OCI-LY7 (cell line): Measurements from ENCODE around the gene POF1B.

Source experiments
- CTCF ChIP-seq: fragments of 200-600 bp; sonication (generic); conservative IDR thresholded peaks from 2 replicates; pipeline ENCODE4 v1.5.1; 2014; ENCODE audit warnings: mild to moderate bottlenecking, antibody characterized with exemption, low read length, moderate library complexity, mixed read lengths
- EZH2phosphoT487 ChIP-seq: fragments of 200-600 bp; sonication (generic); IDR thresholded peaks from 2 replicates; pipeline ENCODE4 v1.6.1; 2018; ENCODE audit warnings: low read depth, borderline replicate concordance, mild to moderate bottlenecking, mixed run types, antibody characterized with exemption, low read length, moderate library complexity, mixed read lengths

- no peak for TF ChIP-seq EZH2phosphoT487
- TF ChIP-seq CTCF = no peak
Measured at GRCh38 chrX:85326234-85327059, 53.0 kb downstream of the POF1B start.
